SK-MEL-5 (cell line): ENCODE results near the gene ATIC. TPM values are rescaled to one million over a fixed set of nuclear protein-coding genes. Genes with fewer than 3 reads are reported as not detected.
"Not testable (repeated sequence)": the region's sequence is repeated elsewhere in the genome, so short reads cannot be mapped to it uniquely, and the experiment has no call there.

Source experiments
- DNase-seq: peaks from one replicate; pipeline ENCODE4 v3.0.0-alpha.2; 2016; ENCODE audit warnings: low read depth, low spot score
- in situ Hi-C: cut with HindIII; loops from 2 replicates; pipeline ENCODE4 v1.10.0; 2016; ENCODE audit warnings: low sequenced_read_pairs, high pct_unique_total_duplicates, low pct_unique_long_range_greater_than_20kb
- total RNA-seq: library from RNA; depleted of rRNA; stranded (reverse); fragments of >200 nt; shearing (Covaris generic); gene quantifications from 2 replicates; pipeline ENCODE4 v1.2.3, GENCODE V29; 2014

Gene ATIC
- total RNA-seq, 1 experiment from 2014 or later: 51.8 TPM

DNA sequence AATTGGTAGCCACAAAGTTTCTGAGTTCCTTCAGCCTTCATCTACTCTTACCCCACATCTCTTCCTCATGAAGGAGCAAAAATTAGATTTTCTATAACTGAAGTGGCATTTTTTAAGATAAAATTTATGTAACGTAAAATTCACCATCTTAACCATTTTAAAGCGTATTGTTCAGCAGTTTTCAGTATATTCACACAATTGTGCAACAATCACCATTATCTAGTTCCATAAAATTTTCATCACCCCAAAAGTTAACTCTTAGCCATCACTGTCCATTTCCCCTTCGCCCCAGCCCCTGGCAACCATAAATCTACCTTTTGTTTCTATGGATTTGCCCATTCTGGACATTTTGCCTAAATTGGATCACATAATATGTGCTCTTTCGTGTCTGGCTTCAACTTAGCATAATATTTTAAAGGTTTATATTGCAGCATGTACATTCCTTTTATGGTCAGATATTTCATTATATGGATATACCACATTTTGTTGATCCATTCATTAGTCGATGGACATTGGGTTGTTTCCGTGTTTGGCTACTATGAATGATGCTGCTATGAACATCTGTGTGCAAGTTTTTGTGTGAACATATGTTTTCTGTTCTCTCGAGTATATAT is 44.6 kb downstream of the ATIC start:
- in situ Hi-C loops: no loop called here
- no peak for DNase-seq

DNA sequence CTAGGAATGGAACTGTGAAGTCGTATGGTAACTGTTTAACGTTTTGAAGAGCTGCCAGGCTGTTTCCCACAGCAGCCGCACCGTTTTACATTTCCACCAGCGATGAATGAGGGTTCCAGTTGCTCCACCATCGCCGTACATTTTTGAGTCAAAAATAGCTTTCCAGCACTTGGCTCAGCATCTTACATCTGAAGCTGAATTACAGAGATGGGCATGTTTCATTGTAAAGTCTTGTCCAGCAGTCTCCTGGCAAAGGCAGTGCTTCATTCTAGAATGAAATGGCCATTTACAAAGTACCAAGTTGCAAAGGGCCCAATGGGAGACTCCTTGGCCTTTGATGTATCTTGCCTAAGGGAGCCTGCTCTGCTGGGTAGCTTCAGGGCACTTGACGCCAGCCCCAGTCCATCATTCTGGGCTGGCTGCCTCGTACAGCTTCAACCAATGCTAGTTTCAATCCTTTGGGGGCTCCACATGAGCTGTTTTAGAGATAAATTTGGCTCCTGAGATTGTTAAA is 45.1 kb downstream of the ATIC start:
- DNase-seq: no peak
- in situ Hi-C loops: no loop called here

DNA sequence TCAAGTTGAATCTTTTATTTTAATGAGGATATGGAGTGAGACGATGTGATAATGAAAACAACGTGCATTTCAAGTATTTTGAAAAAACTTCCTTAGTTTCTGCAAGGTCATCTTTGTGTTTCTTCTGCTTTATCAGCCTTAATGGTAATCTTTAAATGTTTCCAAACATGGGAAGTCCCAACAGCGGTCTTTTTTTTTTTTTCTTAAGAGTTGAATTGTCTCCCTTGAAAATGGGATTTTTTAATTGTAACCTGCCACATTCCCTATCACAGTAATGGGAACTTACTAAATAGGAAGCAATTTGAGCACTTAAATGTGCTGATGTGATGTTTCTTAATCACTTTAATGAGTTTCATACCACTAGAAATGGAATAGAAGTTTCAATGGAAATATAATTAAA is 45.8 kb downstream of the ATIC start:
- no peak for DNase-seq
- in situ Hi-C loops: no loop called here

DNA sequence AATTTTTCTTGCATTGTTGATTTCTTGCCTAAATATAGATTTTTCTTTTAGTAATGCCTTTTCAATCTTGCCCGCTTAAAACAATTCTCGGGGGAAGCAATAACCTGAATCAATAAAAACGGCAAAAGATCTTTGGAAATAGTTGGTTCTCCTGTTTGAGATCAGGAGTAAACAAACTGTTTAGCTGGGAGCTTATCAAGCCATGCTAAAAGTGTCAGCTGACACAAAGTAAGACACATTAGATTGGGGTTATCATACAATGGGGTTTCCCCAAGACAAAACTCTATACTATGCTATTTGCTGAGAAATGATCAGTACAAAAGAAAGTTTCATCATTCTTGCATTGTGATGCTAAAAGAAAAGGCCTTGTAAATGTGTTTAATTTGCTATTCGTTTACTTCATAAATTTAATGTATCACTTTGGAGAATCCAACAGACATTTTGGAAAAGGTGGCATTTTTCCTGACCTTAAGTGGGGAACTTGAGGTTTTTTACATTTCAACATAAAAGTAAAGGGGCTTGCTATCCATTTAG is 46.5 kb downstream of the ATIC start:
- in situ Hi-C loops: no loop called here
- DNase-seq: no peak

DNA sequence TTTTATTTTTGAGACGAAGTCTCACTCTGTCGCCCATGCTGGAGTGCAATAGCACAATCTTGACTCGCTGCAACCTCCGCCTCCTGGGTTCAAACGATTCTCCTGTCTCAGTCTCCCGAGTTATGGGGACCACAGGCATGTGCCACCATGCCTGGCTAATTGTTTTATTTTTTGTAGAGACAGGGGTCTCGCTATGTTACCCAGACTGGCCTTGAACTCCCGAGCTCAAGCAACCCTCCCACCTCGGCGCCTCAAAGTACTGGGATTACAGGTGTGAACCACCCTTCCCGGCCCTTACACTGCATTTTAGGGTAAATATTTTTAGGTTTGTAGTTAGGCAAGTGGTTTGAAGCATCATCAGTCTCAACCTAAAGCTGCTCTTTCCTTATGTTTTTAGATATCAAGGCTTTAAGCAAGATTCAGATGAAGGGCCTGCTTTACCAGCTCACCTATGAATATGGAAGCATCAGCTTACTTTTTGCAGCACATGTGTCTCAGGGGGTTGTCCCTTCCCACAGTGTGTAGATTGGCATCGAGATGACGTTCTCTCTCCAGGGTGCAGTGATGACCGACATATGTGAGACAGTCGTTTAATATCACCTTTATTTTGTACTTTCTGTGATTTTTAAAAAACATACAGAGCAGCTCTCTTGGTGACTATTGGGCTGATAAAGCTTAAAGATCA is 47.2 kb downstream of the ATIC start:
- no peak for DNase-seq
- in situ Hi-C loops: no loop called here

DNA sequence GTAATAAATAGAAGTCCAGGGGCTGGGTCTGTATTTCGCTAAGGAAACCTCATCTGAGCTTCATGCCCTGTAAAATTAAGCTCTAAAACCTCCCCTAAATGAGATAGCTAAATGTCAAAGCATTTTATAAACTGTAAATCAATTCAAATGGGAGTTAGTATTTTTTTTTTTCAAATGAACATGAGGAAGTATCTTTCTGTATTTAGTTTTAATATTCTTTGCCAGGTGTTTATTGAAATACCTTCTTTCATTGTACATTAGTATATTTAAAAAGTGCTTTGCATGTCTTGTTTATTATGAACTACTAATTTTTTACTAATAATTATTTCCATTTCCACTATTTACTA is 47.7 kb downstream of the ATIC start:
- in situ Hi-C loops: no loop called here
- DNase-seq: no peak

DNA sequence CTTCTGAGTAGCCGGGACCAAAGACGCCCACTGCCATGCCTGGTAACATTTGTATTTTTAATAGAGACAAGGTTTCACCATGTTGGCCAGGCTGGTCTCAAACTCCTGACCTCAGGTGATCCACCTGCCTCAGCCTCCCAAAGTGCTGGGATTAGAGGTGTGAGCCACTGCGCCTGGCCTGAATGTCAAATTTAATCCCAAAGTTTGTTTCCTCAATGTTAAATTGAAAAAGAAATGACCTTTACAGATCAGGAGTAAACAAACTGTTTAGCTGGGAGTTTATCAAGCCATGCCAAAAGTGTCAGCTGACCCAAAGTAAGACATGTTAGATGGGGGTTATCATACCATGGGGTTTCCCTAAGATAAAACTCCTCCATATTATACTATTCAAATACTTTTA is 48.2 kb downstream of the ATIC start:
- DNase-seq, in situ Hi-C loops: not testable (repeated sequence)

DNA sequence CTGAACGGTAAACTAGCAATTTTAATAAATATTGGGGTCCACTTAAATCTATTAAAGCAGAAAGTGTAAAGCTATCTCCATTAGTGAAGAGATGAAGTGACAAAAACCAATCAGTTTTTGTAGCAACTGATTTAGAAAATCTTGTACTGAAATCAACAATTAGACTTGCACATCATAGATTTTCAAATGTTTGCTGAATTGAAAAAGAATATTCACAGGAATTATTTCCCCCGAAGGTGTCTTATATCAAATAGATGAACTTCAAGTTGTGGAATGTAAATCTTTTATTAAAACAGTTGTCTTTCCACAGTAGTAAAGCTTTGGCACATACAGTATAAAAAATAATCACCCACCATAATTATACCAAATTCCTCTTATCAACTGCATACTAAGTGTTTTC is 48.7 kb downstream of the ATIC start:
- DNase-seq: no peak
- in situ Hi-C loops: no loop called here

DNA sequence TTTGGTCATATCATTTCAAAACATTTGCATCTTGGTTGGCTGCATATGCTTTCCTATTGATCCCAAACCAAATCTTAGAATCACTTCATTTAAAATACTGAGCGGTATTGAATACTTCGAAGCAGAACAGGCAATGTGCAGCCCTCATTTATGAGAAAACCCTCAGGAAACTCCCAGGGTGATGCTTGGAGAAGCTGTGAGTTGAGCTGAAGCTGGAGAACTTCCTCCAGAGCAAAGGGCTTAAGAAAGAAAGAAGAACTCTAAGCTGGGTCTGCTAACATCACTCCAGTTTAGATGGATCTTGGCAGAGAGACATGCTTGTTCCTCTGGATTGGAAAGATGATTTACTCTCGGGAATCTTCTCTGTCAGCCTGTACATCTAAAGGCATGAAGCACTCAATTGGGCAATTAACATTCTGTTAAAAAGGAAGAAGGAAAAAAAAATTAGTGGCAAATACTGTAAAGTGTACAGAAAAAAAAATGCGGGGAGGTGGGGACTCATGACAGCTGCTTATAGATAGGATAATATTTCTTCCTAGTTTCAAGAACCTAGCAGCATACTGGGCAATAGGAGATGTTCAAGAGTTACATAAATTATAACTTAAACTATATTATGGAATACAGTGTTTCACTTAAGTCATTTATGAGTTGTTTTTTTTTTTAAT is 49.5 kb downstream of the ATIC start:
- no peak for DNase-seq
- in situ Hi-C loops: no loop called here

DNA sequence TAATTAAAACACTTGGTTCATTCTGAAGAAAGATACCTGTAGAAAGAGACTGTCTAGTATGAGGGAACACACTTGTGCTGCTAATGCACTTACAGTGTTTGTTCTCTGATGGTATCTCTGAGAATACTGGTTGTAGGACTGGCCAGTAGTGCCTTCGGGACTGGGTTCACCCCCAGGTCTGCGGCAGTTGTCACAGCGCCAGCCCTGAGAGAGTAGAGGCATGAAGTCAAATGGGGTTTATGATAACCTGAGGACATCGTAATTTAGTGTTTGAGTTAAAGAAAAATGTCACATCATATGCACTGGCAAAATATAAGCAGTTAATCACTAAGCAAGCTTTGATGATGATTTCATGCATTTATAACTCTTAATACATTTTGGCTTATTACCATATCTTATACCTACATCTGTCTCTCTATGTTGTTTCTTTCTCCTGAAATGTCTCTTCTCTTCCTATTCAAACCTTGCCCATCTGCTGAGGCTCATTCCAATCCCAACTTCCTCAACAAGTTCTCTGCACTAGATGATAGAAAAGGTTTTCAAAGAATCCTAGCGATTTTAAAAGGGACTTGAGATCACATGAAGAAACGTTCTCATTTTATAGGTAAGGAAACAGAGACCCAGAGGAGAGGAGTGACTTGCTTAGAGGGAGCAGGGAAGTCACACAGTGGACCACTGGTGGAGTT is 50.2 kb downstream of the ATIC start:
- DNase-seq: no peak
- in situ Hi-C loops: no loop called here

DNA sequence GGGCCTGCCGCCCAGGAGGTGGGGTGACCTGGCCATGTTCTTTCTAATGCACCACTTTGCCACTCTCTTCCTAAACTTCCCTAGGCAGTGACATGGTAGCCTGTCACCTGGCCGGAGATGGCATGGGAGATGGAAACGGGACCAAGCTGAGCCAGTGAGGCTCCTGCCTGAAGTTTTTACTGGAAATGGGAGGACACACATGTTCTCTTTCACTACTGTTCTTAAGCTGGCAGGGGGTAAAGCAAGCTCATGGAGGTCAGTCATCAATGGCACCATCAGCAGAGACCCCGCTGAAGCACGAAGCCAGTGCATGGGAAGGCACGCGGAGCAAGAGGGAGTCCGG is 50.7 kb downstream of the ATIC start:
- in situ Hi-C loops: no loop called here
- no peak for DNase-seq

DNA sequence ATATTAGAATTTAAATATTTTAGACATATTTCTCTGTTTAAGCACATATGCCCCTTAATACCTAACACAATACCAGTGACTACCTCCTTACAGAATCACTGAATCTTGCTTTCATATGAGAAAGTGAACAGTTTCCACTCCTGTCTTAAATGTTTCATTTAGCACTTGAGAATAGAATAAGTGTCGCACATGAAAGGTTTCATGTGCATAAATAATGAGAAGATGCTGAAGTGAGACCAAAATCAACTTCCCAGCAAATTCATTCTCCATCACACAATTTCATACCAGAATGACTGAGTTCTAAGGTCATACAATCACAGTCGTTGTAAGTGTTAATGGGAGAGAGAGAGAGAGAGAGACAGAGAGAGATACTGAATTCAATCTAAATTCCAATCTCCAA is 51.2 kb downstream of the ATIC start:
- no peak for DNase-seq
- in situ Hi-C loops: no loop called here

DNA sequence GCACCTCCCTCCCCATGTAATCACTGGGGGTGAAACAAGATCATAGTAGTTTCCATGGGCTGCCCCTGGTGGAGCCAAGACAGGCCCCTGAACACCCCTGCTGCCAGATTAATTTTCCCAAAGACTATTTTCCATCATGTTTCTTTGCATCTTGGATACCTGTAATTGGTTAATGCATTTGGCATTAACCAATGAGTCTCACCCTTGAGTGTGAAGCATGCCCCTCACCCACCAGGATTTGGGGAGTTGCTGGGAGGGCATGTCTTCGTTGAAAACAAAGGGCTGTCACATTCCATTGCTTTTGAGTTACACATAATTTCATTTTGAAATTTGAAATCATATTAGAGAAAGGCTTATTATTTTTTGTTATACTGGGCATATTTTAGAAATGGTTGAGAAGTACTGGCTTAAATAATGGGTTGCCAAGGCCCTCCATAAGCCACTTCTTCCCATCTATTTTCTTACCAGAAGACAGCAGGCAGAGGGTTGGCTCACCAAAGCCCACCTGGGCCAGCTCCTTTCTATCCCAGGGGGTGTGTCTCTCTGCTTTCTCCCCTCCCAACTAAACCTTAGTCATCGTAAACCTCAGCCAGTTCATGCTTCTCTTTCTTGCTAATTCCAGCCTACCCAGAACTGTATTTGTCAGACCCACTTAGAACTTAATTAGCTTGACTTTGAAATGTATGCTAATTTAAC is 51.8 kb downstream of the ATIC start:
- no peak for DNase-seq
- in situ Hi-C loops: no loop called here

DNA sequence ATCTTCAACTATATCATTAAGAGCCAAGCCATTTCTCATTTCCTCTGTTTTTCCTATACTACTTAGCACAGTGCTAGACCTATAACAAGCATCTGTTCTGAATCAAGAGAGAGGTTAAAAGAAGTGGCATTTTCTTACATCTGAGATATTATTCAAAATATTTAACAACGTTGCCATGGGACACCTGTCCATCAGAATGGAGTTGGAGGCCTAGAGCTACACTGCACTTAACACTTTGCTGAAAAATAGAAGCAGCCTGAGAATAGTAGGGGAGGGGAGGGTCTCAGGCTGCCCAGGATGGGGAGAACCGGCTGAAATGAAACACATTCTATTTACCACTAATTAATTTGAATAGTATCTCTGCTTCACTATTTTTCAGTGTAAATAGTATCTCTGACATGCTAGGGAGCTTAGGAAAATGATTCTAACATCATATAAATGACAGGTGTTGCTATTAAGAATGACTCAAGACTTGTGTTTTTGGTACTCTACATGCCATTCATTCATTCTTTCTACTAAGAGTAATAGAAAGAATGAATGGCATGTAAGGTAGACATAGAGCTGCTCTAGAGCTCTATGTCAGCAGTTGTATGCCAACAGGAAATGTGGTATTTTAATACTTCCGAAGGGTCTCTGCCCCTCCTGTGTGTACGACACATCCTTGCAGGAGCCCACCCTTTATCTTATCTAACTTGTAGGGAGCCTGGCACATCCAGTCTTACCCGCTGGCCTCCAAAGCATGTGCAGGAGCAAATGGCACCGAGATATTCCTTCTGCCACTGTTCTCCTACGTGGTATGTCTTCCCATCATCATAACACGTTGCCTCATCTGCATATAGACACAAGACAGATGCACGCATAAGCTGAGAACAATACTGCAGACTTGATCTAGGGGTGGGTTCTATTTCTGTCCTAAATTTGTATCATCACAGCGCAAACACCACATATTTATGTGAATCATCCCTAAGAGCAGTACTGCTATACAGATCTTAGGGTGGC is 52.6 kb downstream of the ATIC start:
- no peak for DNase-seq
- in situ Hi-C loops: no loop called here

DNA sequence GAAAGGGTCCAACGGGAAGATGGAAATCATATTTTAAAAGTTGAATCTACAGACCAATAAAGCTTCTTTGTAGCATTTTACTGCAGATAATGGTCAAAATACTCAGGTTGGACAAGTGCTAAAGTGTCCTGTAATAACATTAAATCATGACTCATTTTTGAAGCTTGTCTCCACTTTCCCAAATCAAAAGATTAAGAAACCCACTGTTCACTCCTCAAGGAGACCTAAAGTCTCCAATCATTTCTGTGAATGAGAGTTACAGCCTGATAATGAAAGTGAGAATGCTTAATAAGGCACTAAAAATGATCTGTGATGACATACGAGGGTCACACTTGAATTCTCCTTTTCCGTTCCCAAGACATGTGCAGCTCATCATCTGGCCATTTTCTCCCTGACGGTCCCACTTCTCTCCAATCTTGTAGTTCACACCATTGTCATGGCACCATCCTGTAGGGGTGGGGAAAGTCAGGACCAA is 53.4 kb downstream of the ATIC start:
- DNase-seq: no peak
- in situ Hi-C loops: no loop called here

DNA sequence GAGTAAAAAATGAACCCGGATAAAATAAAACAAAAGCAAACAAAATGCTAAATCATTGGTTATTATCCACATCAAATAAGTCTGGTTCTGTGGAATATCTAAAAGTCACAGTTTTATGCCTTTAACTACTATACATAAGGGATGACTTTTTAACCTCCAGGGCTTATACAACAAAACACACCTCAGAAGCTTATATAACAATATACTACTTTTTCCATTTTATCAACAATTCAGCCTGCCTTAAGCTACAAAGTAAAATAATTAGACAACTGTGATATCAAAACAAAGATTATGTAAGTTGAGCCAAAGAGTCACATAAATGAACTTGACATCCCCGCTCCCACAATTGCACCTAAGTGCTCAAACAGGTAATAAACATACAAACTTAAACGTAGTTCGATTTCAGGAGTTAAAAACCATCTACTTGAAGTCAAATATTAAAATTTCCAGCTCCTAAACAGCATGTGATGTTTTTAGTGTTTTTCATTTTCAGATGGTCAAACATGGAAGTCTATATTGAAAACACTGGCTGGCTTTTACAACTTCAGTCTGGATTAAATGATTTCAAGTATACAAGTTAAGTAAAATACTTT is 54.7 kb downstream of the ATIC start:
- in situ Hi-C loops: no loop called here

More for the DNA sequence above, 54.7 kb downstream of the ATIC start:
- no peak for DNase-seq
